Measurements from ENCODE around the gene GJB2. TPM values are rescaled to one million over a fixed set of nuclear protein-coding genes. Genes with fewer than 3 reads are reported as not detected.

The GJB2 gene
- total RNA-seq, 1 donor from 2014 or later: not detected

DNA sequence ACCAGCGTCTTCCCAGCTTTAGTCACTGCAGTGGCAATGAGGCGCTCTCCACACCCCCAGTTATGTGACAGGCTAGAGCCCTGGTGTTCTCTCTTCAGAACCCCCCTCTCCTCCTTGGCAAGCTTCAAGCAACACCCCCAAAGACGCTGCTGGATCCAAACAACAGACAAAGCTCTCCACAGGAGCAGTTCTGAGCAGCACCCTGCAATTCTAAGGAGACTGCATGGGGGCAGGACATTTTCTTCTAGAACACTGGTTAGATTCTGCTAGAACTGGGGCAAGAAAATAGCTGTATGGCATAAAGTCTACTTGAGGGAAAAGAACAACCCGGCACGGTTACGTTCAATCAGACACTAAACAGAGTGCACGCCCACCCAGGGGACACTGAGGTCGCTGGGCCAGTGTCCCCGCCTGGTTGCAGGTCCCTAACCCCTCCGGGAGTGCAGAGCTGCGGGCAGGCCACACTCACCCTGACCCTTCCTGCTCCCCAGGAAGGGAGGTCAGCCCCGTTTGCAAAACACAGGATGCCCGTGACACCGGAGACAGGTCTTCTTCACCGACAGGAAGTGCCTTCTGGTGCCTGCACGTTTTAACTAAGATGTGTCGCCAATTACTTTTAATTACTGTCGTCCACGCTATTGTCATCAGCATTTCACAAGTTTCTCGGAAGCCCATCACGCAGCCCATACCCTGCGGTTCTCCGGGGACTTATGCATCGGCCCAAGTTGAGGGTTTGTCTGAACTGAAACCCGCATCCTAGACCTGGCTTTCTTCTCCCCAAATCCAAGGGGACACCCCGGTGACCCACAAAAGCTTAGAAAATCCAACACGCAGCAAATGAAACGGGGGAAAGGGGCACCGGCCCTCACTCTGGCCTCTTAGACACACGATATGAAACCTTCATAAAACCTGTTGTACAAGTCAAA, 38.4 kb upstream of the GJB2 start:
- H3K4me1 Mint-ChIP-seq (ENCODE audit: low read depth, unreplicated experiment): peaks cover 3% of the 10 kb centered on the region
- TF ChIP-seq CTCF (IDR thresholded peaks at IDR 0.05; ENCODE audit: partially characterized antibody, unreplicated experiment): no peak
- peaks cover 15% of the 10 kb centered on the region for H3K27me3 Mint-ChIP-seq (ENCODE audit: unreplicated experiment)
- peak overlapping the region; percentile 50 for H3K4me3 Mint-ChIP-seq (ENCODE audit: unreplicated experiment)
- H3K27ac Mint-ChIP-seq (ENCODE audit: unreplicated experiment): no peak overlapping the region
- H3K9me3 Mint-ChIP-seq (ENCODE audit: unreplicated experiment): peaks cover 3% of the 10 kb centered on the region
- DNase-seq: no peak
- no peaks in the 10 kb centered on the region for H3K36me3 Mint-ChIP-seq (ENCODE audit: unreplicated experiment)

GRCh38 chr13:20227730-20228129, 35.0 kb upstream of the GJB2 start:
- Mint-ChIP-seq H3K4me1 (ENCODE audit: low read depth, unreplicated experiment) (peaks cover 7% of the 10 kb centered on the region), H3K9me3 (ENCODE audit: unreplicated experiment) (peaks cover 3% of the 10 kb centered on the region), H3K27ac (ENCODE audit: unreplicated experiment) (no peak overlapping the region), H3K4me3 (ENCODE audit: unreplicated experiment) (no peak overlapping the region), H3K36me3 (ENCODE audit: unreplicated experiment) (no peaks in the 10 kb centered on the region), H3K27me3 (ENCODE audit: unreplicated experiment) (peaks cover 11% of the 10 kb centered on the region)
- no peak for DNase-seq
- TF ChIP-seq CTCF (IDR thresholded peaks at IDR 0.05; ENCODE audit: partially characterized antibody, unreplicated experiment): no peak

DNA sequence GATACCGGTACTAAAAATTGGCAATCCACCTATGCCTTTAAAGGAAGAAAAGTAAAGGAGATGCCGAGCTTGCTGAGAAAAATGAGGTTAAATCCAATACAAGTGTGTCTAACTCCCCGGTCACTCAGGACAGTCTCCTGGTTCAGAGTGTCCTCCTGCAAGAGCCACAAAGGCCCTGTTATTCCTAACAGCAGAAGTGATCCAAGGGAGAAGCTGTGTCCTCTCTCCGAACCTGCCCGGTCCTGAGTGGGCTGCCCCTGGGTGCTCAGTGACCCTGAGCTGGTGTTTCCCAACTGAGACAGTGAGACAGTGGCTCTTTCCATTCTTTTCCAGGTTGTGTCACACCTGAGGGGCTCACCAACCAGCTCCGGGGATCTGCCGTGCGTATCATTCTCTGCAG, 34.5 kb upstream of the GJB2 start:
- peaks cover 11% of the 10 kb centered on the region for H3K27me3 Mint-ChIP-seq (ENCODE audit: unreplicated experiment)
- no peaks in the 10 kb centered on the region for H3K36me3 Mint-ChIP-seq (ENCODE audit: unreplicated experiment)
- no peak for TF ChIP-seq CTCF (IDR thresholded peaks at IDR 0.05; ENCODE audit: partially characterized antibody, unreplicated experiment)
- H3K9me3 Mint-ChIP-seq (ENCODE audit: unreplicated experiment): peaks cover 3% of the 10 kb centered on the region
- no peak overlapping the region for H3K27ac Mint-ChIP-seq (ENCODE audit: unreplicated experiment)
- peaks cover 7% of the 10 kb centered on the region for H3K4me1 Mint-ChIP-seq (ENCODE audit: low read depth, unreplicated experiment)
- H3K4me3 Mint-ChIP-seq (ENCODE audit: unreplicated experiment): no peak overlapping the region
- DNase-seq: no peak

DNA sequence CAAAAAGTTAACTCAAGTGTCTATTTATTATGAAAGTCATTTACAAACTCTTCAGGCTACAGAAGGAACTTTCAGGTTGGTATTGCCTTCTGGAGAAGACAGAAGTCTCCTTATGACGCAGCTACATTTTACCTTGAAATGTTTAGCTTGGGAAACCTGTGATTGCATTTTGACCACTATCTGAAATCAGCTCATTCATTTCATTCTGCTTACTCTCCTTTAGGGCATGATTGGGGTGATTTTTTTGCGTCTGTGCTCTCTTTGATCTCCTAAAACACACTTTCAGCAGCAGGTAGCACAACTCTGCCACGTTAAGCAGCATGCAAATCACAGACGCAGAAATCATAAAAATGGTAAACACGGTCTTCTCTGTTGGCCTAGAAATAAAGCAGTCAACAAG, 29.8 kb upstream of the GJB2 start:
- H3K27ac Mint-ChIP-seq (ENCODE audit: unreplicated experiment): no peak overlapping the region
- peaks cover 5% of the 10 kb centered on the region for H3K36me3 Mint-ChIP-seq (ENCODE audit: unreplicated experiment)
- H3K4me3 Mint-ChIP-seq (ENCODE audit: unreplicated experiment): no peak overlapping the region
- TF ChIP-seq CTCF (IDR thresholded peaks at IDR 0.05; ENCODE audit: partially characterized antibody, unreplicated experiment): no peak
- H3K4me1 Mint-ChIP-seq (ENCODE audit: low read depth, unreplicated experiment): peaks cover 5% of the 10 kb centered on the region
- H3K9me3 Mint-ChIP-seq (ENCODE audit: unreplicated experiment): no peaks in the 10 kb centered on the region
- H3K27me3 Mint-ChIP-seq (ENCODE audit: unreplicated experiment): no peaks in the 10 kb centered on the region
- no peak for DNase-seq

DNA sequence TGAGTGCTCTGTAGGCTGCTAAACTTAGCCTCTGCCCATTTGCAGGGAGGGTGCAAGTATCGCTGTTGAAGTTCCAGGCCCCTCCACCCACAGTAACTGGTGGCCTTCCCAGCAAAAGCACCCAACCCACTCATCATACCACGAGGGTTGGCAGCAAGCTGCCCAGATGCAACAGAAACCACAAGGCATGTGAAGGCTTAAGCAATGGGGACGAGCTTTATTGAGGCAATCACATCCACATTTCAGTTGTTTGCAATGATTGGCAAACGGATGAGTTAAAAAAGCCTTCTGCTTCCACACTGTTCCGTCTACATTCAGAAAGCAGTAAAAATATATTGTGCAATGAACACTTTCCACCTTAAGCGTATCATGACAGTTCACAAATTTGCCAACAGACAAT, 29.0 kb upstream of the GJB2 start:
- Mint-ChIP-seq H3K27me3 (ENCODE audit: unreplicated experiment) (no peaks in the 10 kb centered on the region), H3K4me1 (ENCODE audit: low read depth, unreplicated experiment) (peaks cover 5% of the 10 kb centered on the region), H3K4me3 (ENCODE audit: unreplicated experiment) (no peak overlapping the region), H3K36me3 (ENCODE audit: unreplicated experiment) (peaks cover 5% of the 10 kb centered on the region), H3K27ac (ENCODE audit: unreplicated experiment) (no peak overlapping the region), H3K9me3 (ENCODE audit: unreplicated experiment) (no peaks in the 10 kb centered on the region)
- TF ChIP-seq CTCF (IDR thresholded peaks at IDR 0.05; ENCODE audit: partially characterized antibody, unreplicated experiment): no peak
- DNase-seq: no peak

All from glutamatergic neuron (in vitro differentiated cells).